Stimulated activated CD4-positive, alpha-beta T cell treated with anti-CD3 and anti-CD28 coated beads, TNF-alpha, amount 100 ng/mL, for 1 hour (primary cell): Measurements from ENCODE around the gene MBNL2.
"Not testable (repeated sequence)": the region's sequence is repeated elsewhere in the genome, so short reads cannot be mapped to it uniquely, and the experiment has no call there.

Source experiments
- DNase-seq, 3 donors: peaks; one replicate each; pipeline ENCODE4 v3.0.0-alpha.2; 2020; ENCODE audit warnings: low read depth in 3 of 3, low spot score in 1 of 3

MBNL2 gene

GRCh38 chr13:97344265-97345175, 122.4 kb downstream of the MBNL2 start:
- peak in 1 of 3 donors; percentile 18 for DNase-seq

DNA sequence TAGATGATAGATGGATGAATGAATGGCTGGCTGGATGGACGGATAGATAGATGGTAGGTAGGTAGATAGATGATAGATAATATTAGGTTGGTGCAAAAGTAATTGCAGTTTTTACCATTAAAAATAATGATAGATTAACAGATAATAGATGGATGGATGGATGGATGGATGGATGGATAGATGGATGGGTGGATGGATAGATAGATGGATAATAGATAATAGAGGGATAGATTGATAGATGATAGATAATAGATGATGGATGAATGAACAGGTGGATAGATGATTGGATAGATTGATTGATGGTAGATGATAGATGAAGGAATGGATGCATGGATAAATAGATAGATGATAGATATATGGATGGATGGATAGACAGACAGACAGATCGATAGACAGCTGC, 124.0 kb downstream of the MBNL2 start:
- no peak for DNase-seq

DNA sequence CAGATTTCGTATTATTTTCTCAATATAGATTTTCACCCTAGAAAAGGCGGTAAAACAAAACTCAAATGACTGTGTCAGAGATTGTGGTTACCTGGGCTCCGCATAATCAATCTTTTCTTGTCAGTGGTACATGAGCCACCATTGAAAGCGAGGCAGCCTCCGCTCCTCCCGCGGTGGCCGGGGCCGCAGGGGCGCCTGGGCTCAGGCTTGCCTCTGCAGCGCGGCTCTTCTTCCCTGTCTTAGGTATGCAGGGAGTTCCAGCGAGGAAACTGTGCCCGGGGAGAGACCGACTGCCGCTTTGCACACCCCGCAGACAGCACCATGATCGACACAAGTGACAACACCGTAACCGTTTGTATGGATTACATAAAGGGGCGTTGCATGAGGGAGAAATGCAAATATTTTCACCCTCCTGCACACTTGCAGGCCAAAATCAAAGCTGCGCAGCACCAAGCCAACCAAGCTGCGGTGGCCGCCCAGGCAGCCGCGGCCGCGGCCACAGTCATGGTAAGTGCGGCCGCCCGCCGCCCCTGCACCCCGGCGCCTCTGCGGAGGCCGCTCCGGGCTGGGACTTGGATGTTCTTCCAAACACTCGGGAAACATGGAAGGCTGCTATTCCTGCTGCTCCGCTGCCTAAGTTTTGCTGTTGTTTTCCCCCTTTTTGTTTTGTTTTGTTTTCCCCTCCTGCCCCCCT, 124.6 kb downstream of the MBNL2 start:
- no peak for DNase-seq

DNA sequence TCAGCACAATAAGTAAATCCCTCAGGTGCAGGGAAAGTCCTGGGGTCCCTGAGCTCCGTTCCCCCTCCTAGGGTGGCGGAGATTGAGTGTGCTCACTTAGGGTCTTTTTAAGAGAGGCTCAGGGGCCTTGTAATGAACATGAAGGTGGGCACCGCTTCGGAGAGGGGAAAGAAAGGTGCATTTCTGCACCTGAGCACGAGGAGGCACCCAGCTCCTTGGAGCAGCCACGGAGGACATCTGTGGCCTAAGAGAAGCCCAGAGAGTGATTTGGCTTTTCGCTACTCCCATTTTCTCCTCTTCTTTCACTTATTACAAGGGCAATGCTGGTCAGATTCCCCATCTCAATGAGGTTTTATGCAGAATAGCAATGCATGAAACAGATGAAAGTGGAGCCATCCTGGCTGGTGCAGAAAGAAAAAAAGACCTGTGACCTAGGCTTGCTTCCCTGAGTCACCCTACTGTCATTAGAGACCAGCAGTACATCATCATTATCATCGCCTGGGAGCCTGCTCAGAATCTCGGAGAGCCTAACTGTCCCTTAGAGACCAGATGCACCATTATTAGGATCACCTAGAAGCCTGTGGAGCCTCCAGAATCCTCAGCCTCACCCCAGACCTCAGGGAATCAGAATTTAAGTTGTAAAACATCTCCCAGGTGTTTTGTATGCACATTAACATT, 125.3 kb downstream of the MBNL2 start:
- no peak for DNase-seq

DNA sequence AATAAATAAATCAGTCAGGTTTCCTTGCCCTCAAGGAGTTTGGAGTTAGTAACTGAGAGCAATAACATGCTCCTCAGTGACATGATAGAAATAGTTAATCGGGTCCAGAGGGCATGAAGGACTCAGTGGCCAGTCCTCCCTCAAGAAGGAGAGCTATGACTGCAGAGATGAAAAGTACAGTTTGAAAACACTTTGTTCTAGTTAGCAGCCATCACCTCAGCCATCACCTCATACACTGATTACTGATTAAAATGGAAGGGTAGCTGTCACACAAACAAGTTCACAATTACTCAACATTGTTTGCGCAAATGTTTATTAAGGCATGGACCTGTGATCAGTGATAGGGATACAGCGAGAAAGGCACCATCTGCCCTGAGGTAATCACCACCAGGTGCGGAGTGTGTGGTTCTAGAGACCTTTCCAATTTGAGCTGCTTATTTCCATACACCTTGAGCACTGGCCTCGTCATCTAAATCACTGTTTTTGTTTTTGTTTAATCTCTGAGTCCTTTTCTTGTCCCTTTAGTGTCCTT, 126.5 kb downstream of the MBNL2 start:
- DNase-seq, result no peak

DNA sequence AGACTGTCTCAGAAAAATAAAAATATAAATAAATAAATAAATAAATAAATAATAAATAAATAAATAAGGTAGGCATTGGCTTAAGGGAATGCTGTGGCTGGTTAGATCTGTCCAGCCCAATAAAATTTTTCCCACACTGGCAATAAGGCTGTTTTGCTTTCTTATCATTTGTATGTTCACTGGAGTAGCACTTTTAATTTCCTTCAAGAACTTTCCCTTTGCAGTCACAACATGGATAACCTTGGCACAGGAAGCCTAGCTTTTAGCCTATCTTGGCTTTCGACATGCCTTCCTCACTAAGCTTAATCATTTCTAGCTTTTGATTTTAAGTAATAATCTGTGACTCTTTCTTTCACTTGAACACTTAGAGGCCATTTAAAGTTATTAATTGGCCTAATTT, 129.9 kb downstream of the MBNL2 start:
- not testable (repeated sequence) for DNase-seq

DNA sequence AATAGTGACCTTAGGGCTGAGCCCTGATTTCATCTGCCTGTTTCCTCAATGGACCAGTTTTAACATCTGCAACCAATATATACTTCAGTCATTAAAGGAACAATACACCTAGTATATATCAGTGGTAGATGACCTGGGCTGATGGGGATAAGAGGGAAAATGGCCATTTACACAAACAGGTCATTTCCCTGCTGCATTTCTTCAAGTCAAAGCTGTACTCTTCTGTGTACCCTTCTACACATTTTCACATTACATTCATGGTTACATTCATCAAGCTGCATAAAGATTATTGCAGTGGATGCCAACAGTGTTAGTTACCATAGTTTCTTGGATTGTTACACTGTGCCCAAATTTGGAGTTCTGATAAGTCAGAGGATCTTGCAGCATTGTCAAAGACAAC, 130.7 kb downstream of the MBNL2 start:
- no peak for DNase-seq

DNA sequence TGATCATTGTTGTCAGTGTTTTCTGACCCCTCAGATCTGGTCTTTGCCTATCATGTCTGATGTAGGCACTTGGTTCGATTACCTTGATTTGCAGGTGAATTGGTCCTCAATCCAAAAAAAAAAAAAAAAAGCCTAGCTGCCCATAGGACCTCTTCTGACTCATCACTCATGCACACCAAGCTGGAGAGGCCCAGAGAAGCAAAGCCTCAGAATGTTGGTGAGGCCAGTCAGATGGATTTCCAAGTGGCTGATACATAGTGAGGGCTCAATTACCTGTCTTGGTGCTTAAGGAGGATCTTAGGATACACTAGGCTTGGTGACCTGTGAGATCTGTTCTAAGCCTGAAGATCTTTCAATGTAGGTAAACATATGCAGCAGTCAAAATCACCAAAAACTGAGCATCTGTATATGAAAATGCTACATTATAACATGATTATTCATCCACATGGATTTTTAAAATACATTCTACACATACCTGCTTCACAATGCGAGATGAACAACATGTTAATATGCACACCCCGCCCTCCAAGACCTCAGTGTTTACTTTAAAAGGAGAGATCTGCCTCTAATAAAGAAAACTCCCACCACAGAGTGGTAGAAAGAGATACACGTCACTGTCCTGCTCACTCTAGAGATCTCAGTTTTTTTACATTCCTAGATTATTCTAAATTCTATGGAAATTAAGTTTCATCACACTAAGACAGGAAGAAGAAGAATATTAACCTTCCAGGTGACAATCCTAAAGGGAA, 132.0 kb downstream of the MBNL2 start:
- DNase-seq, result no peak

DNA sequence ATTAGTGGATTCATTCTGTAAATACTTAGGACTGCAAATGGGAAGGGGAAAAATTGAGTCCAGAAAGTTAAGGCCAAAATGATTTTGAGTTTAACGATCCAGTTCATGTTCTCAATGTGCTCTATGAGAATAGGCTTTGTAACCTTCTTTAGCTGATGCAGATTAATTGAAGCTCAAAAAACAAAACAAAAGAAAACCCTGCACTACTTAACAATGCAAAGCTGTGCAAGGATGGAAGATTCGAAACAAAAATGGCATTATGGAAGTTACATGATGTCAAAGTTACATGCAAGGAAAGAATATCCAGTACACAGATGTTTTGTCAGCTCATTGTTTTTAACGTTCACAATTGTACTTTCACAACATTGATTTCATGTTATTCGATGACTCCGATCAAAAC, 132.7 kb downstream of the MBNL2 start:
- no peak for DNase-seq

- DNase-seq, result no peak
Measured at GRCh38 chr13:97356592-97356991, 134.5 kb downstream of the MBNL2 start.

- DNase-seq, result peak in 1 of 3 donors; percentile 11
Measured at GRCh38 chr13:97359181-97360057, 137.3 kb downstream of the MBNL2 start.

DNA sequence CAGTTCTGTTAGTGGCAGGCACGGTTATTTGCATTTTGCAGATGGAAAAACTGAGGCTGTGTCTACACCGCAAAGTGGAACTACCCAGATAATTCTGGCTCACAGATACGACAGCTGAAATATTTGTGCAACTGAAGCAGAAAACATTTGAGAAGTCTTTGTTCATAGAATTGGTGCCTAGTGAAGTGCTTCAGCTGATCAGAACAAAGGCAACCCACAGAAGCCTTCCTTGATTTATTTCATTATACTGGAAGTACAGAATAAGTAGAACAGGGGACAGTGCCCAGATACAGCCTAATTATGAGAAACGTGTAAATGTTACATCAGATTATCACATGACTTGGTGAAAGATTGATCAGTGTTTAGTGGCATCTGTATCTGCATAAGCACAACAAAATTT, 138.5 kb downstream of the MBNL2 start:
- DNase-seq, result no peak

- DNase-seq, result no peak
Measured at GRCh38 chr13:97364031-97364430, 141.9 kb downstream of the MBNL2 start.

GRCh38 chr13:97364827-97365226, 142.7 kb downstream of the MBNL2 start:
- no peak for DNase-seq

GRCh38 chr13:97366172-97366688, 144.1 kb downstream of the MBNL2 start:
- DNase-seq, result no peak

DNA sequence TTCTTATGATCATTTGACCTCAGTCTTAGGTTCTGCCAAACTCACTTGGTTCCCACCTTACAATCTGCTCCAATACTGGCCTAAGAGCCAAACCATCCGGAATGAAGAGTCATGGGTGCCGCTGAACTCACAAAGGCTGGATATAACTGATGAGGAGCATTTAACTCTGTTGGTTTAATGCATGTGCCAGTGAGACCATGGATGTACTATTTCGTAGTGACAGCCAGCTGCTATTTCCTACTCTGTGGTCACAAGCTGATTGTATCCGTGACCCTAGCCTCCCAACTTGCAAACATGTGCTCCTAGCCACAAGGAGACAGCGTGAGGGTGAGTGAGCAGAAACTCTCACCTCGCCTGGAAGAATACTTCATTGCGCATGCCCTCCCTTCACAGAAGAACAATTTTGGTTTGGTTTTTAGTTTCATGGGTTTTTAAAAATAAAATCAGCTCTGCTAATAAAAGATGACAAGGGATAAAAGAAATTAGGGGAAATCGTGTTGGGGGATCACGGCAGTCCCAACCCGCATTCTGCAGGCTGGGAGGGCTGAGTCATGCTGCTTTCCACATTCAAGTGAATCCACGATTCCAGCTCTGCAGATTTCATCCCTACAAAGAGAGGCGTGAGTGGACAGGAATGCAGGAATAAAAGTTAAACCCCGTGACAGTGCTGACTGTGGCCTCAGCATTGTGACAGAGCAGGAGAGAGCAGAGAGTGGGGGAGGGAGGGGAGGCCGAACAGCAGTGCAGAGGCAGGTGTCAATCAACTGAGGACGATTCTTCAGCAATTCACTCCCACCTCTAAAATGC, 145.1 kb downstream of the MBNL2 start:
- no peak for DNase-seq

GRCh38 chr13:97369261-97369893, 147.2 kb downstream of the MBNL2 start:
- DNase-seq, result no peak

- DNase-seq, result no peak
Measured at GRCh38 chr13:97371486-97372109, 149.5 kb downstream of the MBNL2 start.
